OCI-LY3 (cell line): ENCODE results near the gene EP300.
"Not testable (repeated sequence)": the region's sequence is repeated elsewhere in the genome, so short reads cannot be mapped to it uniquely, and the experiment has no call there.

Source experiments
- CTCF ChIP-seq: fragments of 200-600, 300-600 bp; sonication (generic); IDR thresholded peaks from 2 replicates; pipeline ENCODE4 v1.5.1; 2014; ENCODE audit warnings: antibody characterized with exemption, low read length, low read depth
- EZH2phosphoT487 ChIP-seq: fragments of 200-600 bp; shearing (Covaris generic); IDR thresholded peaks from 2 replicates; pipeline ENCODE4 v1.6.1; 2018; ENCODE audit warnings: antibody characterized with exemption, mixed run types, low read depth

GRCh38 chr22:41106969-41107325 lies 14.6 kb downstream of the EP300 start:
- not testable (repeated sequence) for TF ChIP-seq CTCF, EZH2phosphoT487
